Loucy (cell line): ENCODE results near the gene ZNF280B.

Experiments
- CTCF ChIP-seq: fragments of 200-600 bp; sonication (generic); conservative IDR thresholded peaks from 2 replicates; pipeline ENCODE4 v1.5.1; 2014; ENCODE audit warnings: mild to moderate bottlenecking, antibody characterized with exemption, low read length
- EZH2phosphoT487 ChIP-seq: fragments of 200-600 bp; IDR thresholded peaks from 2 replicates; pipeline ENCODE4 v1.6.1; 2018; ENCODE audit warnings: antibody characterized with exemption, mild to moderate bottlenecking, moderate library complexity, borderline replicate concordance

GRCh38 chr22:22469527-22469926 is 39.0 kb downstream of the ZNF280B start:
- no peak for TF ChIP-seq CTCF
- no peak for TF ChIP-seq EZH2phosphoT487
